CD8-positive, alpha-beta memory T cell (primary cell): ENCODE results near the gene CFAP77. TPM values are rescaled to one million over a fixed set of nuclear protein-coding genes. Genes with fewer than 3 reads are reported as not detected.

Source experiments
- CTCF ChIA-PET: fragments of 350-600 bp; sonication (Branson Sonifier 250); formaldehyde crosslinking; loops from one replicate; lab custom pipeline; 2021; ENCODE audit warnings: antibody characterized with exemption; lab: Charles Lee
- POLR2A ChIA-PET: fragments of 350-600 bp; sonication (Branson Sonifier 250); formaldehyde crosslinking; loops from one replicate; lab custom pipeline; 2021; ENCODE audit warnings: antibody characterized with exemption; lab: Charles Lee
- DNase-seq, 5 donors: peaks; one replicate each; pipeline versions ENCODE4 v3.0.0 to v3.0.0-alpha.2; 2020 to 2022; ENCODE audit warnings: mixed read lengths in 1 of 5
- H3K27ac ChIP-seq: one replicate; pipeline ENCODE4 v1.7.0; 2013; ENCODE audit warnings: low read depth, mild to moderate bottlenecking, low read length, moderate library complexity
- H3K27me3 ChIP-seq: 2 replicates; pipeline ENCODE4 v1.7.0; 2013; ENCODE audit warnings: low read length, mild to moderate bottlenecking; ENCODE audit not compliant: insufficient read depth, poor library complexity, severe bottlenecking
- H3K36me3 ChIP-seq: 2 replicates; pipeline ENCODE4 v1.7.0; 2013; ENCODE audit warnings: mild to moderate bottlenecking, low read length, moderate library complexity; ENCODE audit not compliant: insufficient read depth
- H3K4me1 ChIP-seq: 2 replicates; pipeline ENCODE4 v1.7.0; 2013; ENCODE audit warnings: mild to moderate bottlenecking, low read length, moderate library complexity; ENCODE audit not compliant: insufficient read depth
- H3K4me3 ChIP-seq: 2 replicates; pipeline ENCODE4 v1.7.0; 2013; ENCODE audit warnings: mild to moderate bottlenecking, low read length
- H3K9me3 ChIP-seq: 2 replicates; pipeline ENCODE4 v1.7.0; 2013; ENCODE audit warnings: mild to moderate bottlenecking, low read length
- H3K27ac Mint-ChIP-seq, 8 donors: one replicate each; pipeline ENCODE4 v1.8.0; 2020 to 2021; ENCODE audit warnings: mixed read lengths in 8 of 8, mild to moderate bottlenecking in 6 of 8, inconsistent platforms in 3 of 8, moderate library complexity in 3 of 8
- H3K27me3 Mint-ChIP-seq, 2 donors: one replicate each; pipeline ENCODE4 v1.8.0; 2020 to 2021; ENCODE audit warnings: mixed read lengths in 2 of 2, mild to moderate bottlenecking in 1 of 2, moderate library complexity in 1 of 2
- H3K36me3 Mint-ChIP-seq, 3 donors: one replicate each; pipeline ENCODE4 v1.8.0; 2020 to 2021; ENCODE audit warnings: mixed read lengths in 3 of 3, inconsistent platforms in 1 of 3, mild to moderate bottlenecking in 1 of 3
- H3K4me1 Mint-ChIP-seq, 3 donors: one replicate each; pipeline ENCODE4 v1.8.0; 2020 to 2021; ENCODE audit warnings: mixed read lengths in 3 of 3, inconsistent platforms in 1 of 3, mild to moderate bottlenecking in 1 of 3
- H3K4me3 Mint-ChIP-seq, 7 donors: one replicate each; pipeline ENCODE4 v1.8.0; 2020 to 2021; ENCODE audit warnings: mixed read lengths in 7 of 7, mild to moderate bottlenecking in 6 of 7, moderate library complexity in 4 of 7, inconsistent platforms in 2 of 7
- H3K9me3 Mint-ChIP-seq, 5 donors: one replicate each; pipeline ENCODE4 v1.8.0; 2020 to 2022; ENCODE audit warnings: mixed read lengths in 5 of 5, mild to moderate bottlenecking in 3 of 5, moderate library complexity in 2 of 5, inconsistent platforms in 1 of 5
- polyA plus RNA-seq: library from polyadenylated mRNA; unstranded; fragments of 300-500 nt; fragmentation: Illumina TruSeq; gene quantifications from one replicate; pipeline ENCODE4 v1.2.3, GENCODE V29; 2021
- total RNA-seq, 2 experiments: library from RNA; stranded (reverse); gene quantifications; one replicate each; pipeline ENCODE4 v1.2.3, GENCODE V29; 2021

CFAP77 gene
- not detected for total RNA-seq
- not detected for polyA plus RNA-seq

DNA sequence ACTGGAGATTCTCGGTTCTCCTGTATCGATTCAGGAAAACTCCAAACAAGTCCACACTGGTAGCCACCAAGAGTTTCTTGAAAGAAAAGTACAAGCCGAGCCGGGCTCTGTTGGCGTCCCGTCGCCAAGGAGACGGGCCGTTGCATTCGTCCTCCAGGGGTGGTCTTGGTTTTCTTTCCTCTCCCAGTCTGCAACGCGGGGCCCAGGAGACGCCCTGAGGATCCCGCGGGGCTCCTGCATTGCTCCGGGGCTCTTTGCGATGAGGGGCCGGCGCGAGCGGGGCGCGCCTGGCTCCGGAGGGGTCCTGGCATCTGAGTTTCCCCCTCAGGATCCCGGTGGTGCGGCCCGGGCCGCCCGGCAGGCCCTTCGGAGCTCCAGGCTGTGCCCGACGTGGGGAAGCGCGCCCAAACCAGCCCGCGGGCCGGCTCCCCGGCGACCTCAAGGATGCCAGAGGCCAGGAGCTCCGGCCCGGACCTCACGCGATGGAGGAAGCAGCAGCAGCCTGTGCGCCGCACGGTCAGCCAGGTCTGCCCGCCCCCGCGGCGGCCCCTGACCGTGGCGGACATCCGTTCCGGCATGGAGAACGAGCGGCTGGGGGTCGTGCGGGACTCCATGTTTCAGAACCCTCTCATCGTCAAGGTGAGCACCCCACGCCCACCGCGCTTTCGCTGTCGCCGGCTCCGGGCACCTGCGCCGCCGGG, at the start of gene CFAP77:
Gene CFAP77, plus strand, starts transcription at position 384 of the 701 bp plus-strand sequence. Its CDS starts 61 bp downstream, at position 445.
- Histone ChIP-seq H3K36me3 (no peaks in the 10 kb centered on the region), H3K4me3 (peak within 1 kb of the TSS; percentile 40), H3K27ac (no peak within 1 kb of the TSS), H3K4me1 (peaks cover 47% of the 10 kb centered on the region), H3K27me3 (peaks cover 32% of the 10 kb centered on the region), H3K9me3 (no peaks in the 10 kb centered on the region)
- Mint-ChIP-seq H3K27ac (peak within 1 kb of the TSS in 6 of 8 donors; percentile 34 to 86 (median 61)), H3K4me1 (peaks cover 36 to 50% (median 49%) of the 10 kb centered on the region in 3 donors), H3K9me3 (no peaks in the 10 kb centered on the region), H3K27me3 (peaks cover 32 to 41% of the 10 kb centered on the region in 2 donors), H3K4me3 (peak within 1 kb of the TSS; percentile 71 to 84 (median 77)), H3K36me3 (peaks cover 0 to 3% (median 0%) of the 10 kb centered on the region in 3 donors)
- ChIA-PET CTCF (interaction anchor here (1.1 to 1.5 kb wide), 2 partner anchors 165 to 259 kb away, joined by 3 to 4 read pairs; partner anchors contain the start of gene DDX31), POLR2A (interaction anchor here (0.6 to 0.7 kb wide), 3 partner anchors 57 to 77 kb away, joined by 3 to 5 read pairs (median 3); no protein-coding TSS in a partner anchor)
- DNase-seq, result peak in 4 of 5 donors; percentile 21 to 57 (median 24)

DNA sequence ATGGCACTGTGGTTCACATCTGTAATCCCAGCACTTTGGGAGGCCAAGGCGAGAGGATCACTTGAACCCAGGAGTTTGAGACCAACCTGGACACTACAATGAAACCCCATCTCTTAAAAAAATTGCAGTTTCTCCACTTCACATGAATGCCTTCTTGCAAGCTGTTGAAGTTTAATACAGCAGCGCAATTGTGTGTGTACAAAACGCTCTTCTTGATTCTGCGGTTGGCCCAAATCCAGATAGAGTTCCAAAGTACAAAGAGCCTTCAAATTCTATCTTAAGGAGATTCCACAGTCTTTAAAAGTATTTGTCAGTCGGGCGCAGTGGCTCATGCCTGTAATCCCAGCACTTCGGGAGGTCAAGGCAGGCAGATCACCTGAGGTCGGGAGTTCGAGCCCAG, 45.9 kb upstream of the CFAP77 start:
- POLR2A ChIA-PET, result no interaction called here
- Mint-ChIP-seq H3K27ac (no peak overlapping the region), H3K4me1 (no peaks in the 10 kb centered on the region), H3K27me3 (no peaks in the 10 kb centered on the region), H3K9me3 (no peaks in the 10 kb centered on the region), H3K4me3 (no peak overlapping the region), H3K36me3 (no peaks in the 10 kb centered on the region)
- no peak for DNase-seq
- Histone ChIP-seq H3K27me3 (no peaks in the 10 kb centered on the region), H3K4me3 (no peak overlapping the region), H3K9me3 (no peaks in the 10 kb centered on the region), H3K4me1 (no peaks in the 10 kb centered on the region), H3K27ac (no peak overlapping the region), H3K36me3 (no peaks in the 10 kb centered on the region)
- CTCF ChIA-PET, result no interaction called here

DNA sequence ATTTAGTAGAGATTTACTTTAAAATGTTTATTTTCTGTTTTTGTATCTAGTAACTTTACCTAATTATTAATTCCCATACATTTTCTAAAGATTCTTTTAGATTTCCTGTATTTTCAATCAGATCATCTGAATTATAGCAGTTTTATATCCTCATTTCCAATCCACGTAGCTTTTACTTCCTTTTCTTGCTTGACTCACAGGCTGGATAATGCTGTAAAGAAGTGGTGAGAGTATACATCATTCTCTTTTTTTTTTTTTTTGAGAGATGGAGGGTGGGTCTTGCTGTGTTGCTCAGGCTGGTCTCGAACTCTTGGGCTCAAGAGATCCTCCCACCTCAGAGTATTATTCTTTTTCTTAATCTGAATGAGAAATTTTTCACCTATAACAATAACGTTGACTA, 44.0 kb upstream of the CFAP77 start:
- Mint-ChIP-seq H3K4me1 (no peaks in the 10 kb centered on the region), H3K27me3 (no peaks in the 10 kb centered on the region), H3K27ac (no peak overlapping the region), H3K36me3 (no peaks in the 10 kb centered on the region), H3K4me3 (no peak overlapping the region), H3K9me3 (no peaks in the 10 kb centered on the region)
- no peak overlapping the region for H3K27ac ChIP-seq
- H3K4me3 ChIP-seq, result no peak overlapping the region
- H3K4me1 ChIP-seq, result no peaks in the 10 kb centered on the region
- no peaks in the 10 kb centered on the region for H3K36me3 ChIP-seq
- H3K9me3 ChIP-seq, result no peaks in the 10 kb centered on the region
- no peak for DNase-seq
- no peaks in the 10 kb centered on the region for H3K27me3 ChIP-seq
- POLR2A ChIA-PET, result no interaction called here
- CTCF ChIA-PET, result no interaction called here

DNA sequence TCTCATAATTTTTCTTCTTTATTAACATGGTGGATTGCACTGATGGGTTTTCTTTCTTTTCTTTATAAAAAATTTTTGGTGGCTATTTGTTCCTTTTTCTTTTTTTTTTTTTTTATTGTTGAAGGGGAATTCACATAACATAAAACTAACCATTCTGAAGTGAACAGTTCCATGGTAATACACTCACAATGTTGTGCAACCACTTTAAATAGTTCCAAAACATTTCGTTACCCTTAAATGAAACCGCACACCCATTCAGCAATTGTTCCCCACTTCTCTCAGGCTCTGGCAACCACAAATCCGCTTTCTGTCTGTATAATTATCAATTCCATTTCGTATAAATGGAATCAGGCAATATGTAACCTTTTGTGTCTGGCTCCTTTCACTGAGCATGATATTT, 43.5 kb upstream of the CFAP77 start:
- Mint-ChIP-seq H3K4me1 (no peaks in the 10 kb centered on the region), H3K4me3 (no peak overlapping the region), H3K27ac (no peak overlapping the region), H3K27me3 (no peaks in the 10 kb centered on the region), H3K9me3 (no peaks in the 10 kb centered on the region), H3K36me3 (no peaks in the 10 kb centered on the region)
- CTCF ChIA-PET, result interaction anchor here (1.0 kb wide), 1 partner anchor 17 kb away, joined by 3 read pairs; no protein-coding TSS in a partner anchor
- Histone ChIP-seq H3K27me3 (no peaks in the 10 kb centered on the region), H3K4me3 (no peak overlapping the region), H3K36me3 (no peaks in the 10 kb centered on the region), H3K4me1 (no peaks in the 10 kb centered on the region), H3K9me3 (no peaks in the 10 kb centered on the region), H3K27ac (no peak overlapping the region)
- POLR2A ChIA-PET, result no interaction called here
- DNase-seq, result no peak

DNA sequence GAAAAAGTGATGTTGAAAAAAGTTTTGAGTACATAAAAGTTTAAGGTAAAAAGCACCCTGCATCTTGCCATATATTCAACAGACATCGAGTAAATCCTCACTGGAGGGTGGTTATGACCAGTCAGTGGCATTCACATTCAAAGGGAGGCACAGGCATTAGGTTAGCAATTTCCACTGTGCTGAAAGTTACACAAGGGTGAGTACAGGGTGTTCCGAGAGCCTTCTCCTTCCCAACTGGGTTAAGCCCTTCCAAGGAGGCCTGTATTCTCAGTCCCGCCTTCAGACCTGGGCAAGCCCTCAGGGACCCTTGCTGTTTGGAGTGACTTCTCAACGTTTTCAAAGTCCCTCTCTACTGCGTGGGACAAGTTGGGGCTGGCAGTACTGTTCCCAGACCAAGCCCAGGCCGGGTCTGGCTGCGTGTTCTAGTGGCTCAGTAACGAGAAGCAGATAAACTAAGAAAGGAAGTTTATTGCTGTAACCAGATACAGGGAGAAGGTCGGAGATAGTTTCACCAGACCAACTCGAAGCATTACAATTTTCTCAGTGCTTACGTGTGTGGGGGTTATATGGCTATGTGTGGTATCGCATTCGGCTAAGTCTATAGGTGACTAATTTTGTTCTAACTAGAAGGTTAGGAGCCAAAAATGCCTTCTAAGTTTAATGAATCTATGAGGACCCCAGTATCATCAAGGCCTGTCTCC, 42.2 kb upstream of the CFAP77 start:
- Mint-ChIP-seq H3K36me3 (peaks cover 0 to 4% (median 1%) of the 10 kb centered on the region in 3 donors), H3K4me3 (no peak overlapping the region), H3K27me3 (no peaks in the 10 kb centered on the region), H3K4me1 (peaks cover 6 to 7% (median 6%) of the 10 kb centered on the region in 3 donors), H3K9me3 (no peaks in the 10 kb centered on the region), H3K27ac (no peak overlapping the region)
- Histone ChIP-seq H3K27me3 (no peaks in the 10 kb centered on the region), H3K9me3 (no peaks in the 10 kb centered on the region), H3K27ac (no peak overlapping the region), H3K4me3 (no peak overlapping the region), H3K4me1 (peaks cover 6% of the 10 kb centered on the region), H3K36me3 (no peaks in the 10 kb centered on the region)
- ChIA-PET POLR2A (no interaction called here), CTCF (interaction anchor here (1.2 kb wide), 1 partner anchor 13 kb away, joined by 4 read pairs; the partner anchor contains the start of gene SETX)
- no peak for DNase-seq

DNA sequence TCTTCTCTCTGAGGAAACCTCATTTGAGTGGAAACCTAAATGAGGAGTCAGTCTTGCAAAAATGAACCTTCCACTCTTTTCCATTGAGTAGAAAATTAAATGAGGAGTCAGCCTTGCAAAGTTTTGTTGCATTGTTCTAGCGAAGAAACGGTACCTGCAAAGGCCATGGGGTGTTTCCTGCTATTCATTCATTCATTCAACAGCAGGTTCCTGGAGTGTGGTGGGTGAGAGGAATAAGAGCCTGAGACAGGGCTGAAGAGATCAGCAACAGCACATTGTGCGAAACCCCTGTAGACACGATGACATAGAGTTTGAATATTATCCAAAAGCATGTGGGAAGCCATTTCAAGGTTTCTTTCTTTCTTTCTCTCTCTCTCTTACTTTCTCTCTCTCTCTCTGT, 40.6 kb upstream of the CFAP77 start:
- H3K4me1 Mint-ChIP-seq, result peaks cover 10 to 16% (median 11%) of the 10 kb centered on the region in 3 donors
- no peak overlapping the region for H3K27ac ChIP-seq
- H3K9me3 Mint-ChIP-seq, result no peaks in the 10 kb centered on the region
- DNase-seq, result no peak
- no peaks in the 10 kb centered on the region for H3K36me3 ChIP-seq
- CTCF ChIA-PET, result interaction anchor here (1.2 kb wide), 1 partner anchor 15 kb away, joined by 4 read pairs; the partner anchor contains the start of gene SETX
- H3K4me3 Mint-ChIP-seq, result no peak overlapping the region
- no peak overlapping the region for H3K4me3 ChIP-seq
- H3K4me1 ChIP-seq, result peaks cover 10% of the 10 kb centered on the region
- POLR2A ChIA-PET, result no interaction called here
- no peaks in the 10 kb centered on the region for H3K27me3 Mint-ChIP-seq
- no peak overlapping the region for H3K27ac Mint-ChIP-seq
- H3K27me3 ChIP-seq, result no peaks in the 10 kb centered on the region
- no peaks in the 10 kb centered on the region for H3K9me3 ChIP-seq
- peaks cover 0 to 4% (median 4%) of the 10 kb centered on the region in 3 donors for H3K36me3 Mint-ChIP-seq

DNA sequence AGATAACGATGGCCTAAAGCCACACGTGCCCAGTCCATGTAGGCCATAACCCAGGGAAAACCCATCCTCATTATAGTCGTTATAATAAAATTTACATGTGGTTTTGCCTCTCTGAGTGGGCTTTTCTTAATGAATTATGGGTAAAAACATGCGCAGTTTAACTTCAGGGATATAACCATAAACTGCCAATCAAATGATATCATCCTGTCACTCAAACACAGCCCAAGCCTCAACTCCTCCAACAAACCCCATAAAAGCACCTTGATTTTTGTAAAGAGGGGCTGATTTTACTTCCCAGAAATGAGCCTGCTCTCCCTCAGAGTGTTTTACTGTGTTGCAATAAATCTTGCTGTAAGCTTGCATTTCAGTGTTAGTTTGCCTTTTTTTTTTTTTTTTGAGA, 39.4 kb upstream of the CFAP77 start:
- H3K27ac Mint-ChIP-seq, result no peak overlapping the region
- CTCF ChIA-PET, result no interaction called here
- no peaks in the 10 kb centered on the region for H3K9me3 ChIP-seq

More for the DNA sequence above, 39.4 kb upstream of the CFAP77 start:
- POLR2A ChIA-PET, result no interaction called here
- no peak overlapping the region for H3K4me3 ChIP-seq
- peaks cover 10% of the 10 kb centered on the region for H3K4me1 ChIP-seq
- no peak overlapping the region for H3K4me3 Mint-ChIP-seq
- no peak overlapping the region for H3K27ac ChIP-seq
- H3K36me3 ChIP-seq, result peaks cover under 1% of the 10 kb centered on the region
- DNase-seq, result no peak
- peaks cover 10 to 16% (median 11%) of the 10 kb centered on the region in 3 donors for H3K4me1 Mint-ChIP-seq
- no peaks in the 10 kb centered on the region for H3K9me3 Mint-ChIP-seq
- peaks cover 3 to 10% (median 8%) of the 10 kb centered on the region in 3 donors for H3K36me3 Mint-ChIP-seq
- no peaks in the 10 kb centered on the region for H3K27me3 ChIP-seq
- H3K27me3 Mint-ChIP-seq, result no peaks in the 10 kb centered on the region
